Stimulated activated CD4-positive, alpha-beta T cell treated with anti-CD3 and anti-CD28 coated beads, Interleukin-1b, Interleukin-23, amount 100 ng/mL, for 48 hours (primary cell): Measurements from ENCODE around the gene UBC.
"Not testable (repeated sequence)": the region's sequence is repeated elsewhere in the genome, so short reads cannot be mapped to it uniquely, and the experiment has no call there.

Experiments
- DNase-seq: peaks from one replicate; pipeline ENCODE4 v3.0.0-alpha.2; 2020

UBC gene

GRCh38 chr12:124930586-124930985 is 16.1 kb upstream of the UBC start:
- DNase-seq, result no peak

GRCh38 chr12:124929649-124930419 is 15.4 kb upstream of the UBC start:
- no peak for DNase-seq

DNA sequence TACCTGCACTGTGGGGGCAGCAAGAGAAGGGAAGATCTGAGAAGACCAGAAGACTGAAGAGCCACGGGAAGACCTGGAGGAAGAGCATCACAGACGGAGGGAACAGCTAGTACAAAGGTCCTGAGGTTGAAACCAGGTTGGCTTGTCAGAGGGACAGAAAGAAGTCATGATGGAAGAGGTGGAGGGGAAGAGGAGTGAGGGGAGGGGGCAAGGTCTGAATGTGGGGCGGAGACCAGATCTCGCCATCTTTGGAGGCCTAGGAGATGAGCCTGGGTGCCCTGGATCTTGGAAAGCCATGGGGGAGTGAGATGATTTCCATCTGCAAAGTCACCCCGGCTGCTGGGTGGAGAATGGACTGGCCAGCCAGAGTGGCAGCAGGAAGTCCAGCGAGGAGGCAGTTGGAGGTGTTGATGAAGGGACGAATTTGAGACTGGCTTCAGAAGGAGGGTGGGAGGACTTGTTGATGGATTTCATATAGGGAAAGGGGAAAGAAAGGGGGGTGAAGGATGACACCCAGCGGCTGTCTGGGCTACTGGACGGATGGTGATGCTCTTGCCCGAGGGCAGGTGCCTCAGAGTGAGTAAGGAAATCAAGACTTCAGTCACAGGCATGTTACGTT is 14.6 kb upstream of the UBC start:
- no peak for DNase-seq

DNA sequence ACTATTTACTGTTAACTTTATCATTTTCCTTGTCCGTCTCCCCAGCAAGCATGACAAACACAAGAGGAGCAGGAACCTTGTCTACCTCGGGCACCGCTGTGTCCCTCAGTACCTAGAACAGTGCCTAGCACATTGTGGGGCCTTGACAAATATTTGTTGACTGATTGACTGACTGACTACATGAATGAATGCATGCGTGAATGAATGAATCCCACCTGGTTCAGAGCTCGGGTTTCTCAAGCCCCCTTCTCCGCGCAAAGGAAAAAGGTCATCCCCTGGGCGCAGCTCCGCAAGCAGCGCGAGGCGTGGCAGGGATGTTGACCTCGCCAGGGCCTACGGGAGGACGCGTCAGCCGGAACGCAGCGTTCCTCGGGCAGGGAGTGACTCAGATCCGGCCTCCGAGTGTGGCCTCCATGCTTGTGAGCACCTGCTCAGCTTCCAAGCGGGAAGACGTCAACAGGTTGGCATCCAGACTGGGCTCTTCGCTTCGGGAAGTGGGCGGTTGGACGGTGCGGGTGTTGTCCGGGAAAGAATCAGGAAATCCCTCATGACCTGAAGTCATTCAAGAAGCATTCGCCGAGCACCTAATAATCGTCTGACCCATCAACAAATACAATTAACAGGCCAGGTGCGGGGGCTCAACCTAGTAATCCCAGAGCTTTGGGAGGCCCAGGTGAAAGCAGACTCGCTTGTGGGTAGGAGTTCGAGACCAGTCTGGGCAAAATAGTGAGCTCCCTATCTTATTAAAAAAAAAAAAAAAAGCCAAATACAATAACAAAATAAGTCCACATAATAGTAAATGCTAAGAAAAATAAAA is 13.9 kb upstream of the UBC start:
- DNase-seq, result peak; percentile 51

DNA sequence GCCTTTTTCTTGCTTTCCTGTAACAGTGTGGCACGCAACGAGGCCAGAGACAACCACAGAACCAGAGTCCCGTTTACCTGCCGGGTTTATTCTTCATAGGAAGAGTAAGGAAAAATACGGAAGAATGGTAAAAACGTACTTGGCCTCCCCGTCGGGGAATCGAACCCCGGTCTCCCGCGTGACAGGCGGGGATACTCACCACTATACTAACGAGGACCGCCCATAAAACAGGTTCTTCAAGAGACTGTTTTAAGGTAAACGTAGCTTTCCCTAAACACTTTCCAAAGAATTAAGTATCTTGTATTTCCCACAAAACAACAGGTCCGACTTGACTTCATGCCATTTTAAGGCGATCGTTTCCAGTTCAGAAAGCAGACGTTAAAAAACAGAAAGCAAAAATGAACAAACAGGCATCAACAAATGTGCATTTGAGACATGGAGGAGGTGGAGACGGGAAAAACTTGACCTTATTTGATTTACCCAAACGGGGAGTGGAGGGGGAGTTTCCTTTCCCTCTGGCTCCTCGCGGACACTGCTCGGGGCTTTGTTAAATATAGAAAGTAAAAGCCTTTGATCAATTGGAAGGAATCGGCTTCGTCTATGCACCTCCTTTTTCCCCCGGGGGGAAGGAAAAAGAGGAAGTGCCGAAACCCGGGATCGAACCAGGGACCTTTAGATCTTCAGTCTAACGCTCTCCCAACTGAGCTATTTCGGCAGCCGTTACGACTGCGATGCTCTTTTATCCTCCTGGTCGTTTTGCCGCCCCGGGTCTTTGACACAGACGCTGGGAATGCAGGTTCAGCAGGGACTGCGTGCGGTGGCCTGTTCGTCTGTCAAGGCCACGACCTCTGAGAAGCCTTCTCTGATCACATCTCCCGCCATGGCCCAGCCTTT is 13.0 kb upstream of the UBC start:
- peak; percentile 94 for DNase-seq

DNA sequence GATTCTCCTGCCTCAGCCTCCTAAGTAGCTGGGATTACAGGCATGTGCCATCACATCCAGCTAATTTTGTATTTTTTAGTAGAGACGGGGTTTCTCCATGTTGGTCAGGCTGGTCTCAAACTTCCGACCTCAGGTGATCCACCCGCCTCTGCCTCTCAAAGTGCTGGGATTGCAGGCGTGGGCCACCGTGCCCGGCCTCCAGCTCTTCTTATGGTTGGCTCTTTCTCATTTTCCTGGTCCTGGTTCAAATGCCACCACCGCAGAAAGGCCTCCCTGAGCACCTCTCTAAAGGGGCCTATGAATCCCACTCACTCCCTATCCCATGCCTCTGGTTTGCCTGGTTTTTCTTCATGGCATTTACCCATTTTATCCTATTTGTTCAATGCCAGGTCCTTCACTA is 11.3 kb upstream of the UBC start:
- DNase-seq, result not testable (repeated sequence)

DNA sequence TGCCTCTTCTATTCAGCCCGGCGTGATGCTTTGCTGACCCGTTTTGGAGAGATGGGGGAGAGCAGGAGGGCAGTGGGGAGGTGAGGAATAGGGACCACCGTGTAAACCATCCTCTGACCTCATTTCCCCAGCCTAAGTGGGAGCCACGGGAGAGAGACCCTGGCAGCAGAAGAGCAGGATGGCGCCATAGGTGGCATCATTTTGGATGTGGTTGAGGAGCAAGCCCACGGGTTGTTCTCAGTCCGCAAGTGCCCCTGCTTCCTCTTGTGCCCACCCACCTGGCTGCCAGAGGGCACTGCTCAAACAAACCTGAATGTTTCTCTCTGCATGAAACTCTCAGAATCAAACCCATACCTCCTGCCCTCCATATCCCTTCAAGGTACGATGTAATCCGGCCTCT is 10.7 kb upstream of the UBC start:
- no peak for DNase-seq

GRCh38 chr12:124923905-124924734 is 9.7 kb upstream of the UBC start:
- DNase-seq, result no peak

- DNase-seq, result peak; percentile 92
These were observed 7.0 kb upstream of the UBC start for GRCh38 chr12:124921200-124922031.

DNA sequence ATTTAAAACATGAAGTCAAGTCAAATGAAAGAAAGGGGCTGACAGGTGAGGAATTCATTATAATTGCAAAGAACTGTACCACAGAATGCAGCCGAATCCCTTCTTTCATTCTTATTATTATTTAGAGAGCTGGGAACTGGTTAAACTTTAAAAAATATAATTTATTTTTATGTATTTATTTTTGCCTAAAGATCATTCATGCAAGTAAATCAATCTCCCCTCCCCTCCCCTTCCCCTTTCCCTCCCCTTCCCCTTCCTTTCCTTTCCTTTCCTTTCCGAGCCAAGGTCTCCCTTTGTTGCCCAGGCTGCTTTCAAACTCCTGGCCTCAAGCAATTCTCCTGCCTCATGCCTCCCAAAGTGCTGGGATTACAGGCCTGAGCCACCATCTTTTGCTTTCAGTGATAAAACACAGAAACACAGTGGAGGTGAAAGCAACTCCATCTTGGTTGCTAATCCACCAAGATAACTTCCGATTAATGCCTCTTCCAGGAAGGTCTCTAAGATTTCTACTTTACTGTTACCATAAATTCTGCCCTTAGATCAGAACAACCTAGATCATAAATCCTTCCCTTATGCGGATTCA is 6.0 kb upstream of the UBC start:
- DNase-seq, result no peak

DNA sequence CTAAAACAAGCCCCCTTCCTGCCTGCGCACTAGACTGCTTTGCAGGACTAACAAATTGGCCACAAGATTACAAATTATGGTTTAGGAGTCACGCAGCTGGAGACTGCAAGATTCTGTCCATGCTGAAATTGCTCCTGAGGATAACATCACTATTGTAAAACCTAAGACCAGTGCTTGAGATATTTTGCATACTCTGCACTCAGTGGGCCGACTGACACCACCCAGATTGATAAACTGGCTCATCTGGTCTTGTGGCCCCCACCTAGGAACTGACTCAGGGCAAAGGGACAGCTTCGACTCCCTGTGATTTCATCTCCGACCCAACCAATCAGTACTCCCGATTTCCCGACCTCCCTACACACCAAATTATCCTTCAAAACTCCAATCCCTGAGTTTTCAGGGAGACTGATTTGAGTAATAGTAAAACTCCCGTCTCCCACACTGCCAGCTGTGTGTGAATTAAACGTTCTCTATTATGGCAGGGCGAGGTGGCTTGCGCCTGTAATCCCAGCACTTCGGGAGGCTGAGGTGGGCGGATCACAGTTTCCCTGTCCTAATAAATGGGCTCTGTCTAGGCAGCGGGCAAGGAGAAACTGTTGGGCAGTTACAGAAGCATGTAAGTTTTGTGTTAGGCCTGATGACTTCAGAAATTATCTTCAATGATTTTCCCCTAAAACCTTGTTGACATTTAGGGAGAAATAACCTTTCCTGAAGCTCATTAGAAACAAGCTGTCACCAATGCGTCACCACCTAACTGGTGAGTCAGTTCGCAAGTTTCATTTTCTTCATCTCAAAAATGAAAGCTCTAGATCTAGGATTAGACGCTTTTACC is 5.3 kb upstream of the UBC start:
- peak; percentile 63 for DNase-seq

- not testable (repeated sequence) for DNase-seq
These were observed 4.2 kb upstream of the UBC start for GRCh38 chr12:124918622-124918988.

GRCh38 chr12:124917841-124918621 is 3.6 kb upstream of the UBC start:
- DNase-seq, result no peak

- DNase-seq, result peak; percentile 96
These were observed 2.8 kb upstream of the UBC start for GRCh38 chr12:124917135-124917840.

DNA sequence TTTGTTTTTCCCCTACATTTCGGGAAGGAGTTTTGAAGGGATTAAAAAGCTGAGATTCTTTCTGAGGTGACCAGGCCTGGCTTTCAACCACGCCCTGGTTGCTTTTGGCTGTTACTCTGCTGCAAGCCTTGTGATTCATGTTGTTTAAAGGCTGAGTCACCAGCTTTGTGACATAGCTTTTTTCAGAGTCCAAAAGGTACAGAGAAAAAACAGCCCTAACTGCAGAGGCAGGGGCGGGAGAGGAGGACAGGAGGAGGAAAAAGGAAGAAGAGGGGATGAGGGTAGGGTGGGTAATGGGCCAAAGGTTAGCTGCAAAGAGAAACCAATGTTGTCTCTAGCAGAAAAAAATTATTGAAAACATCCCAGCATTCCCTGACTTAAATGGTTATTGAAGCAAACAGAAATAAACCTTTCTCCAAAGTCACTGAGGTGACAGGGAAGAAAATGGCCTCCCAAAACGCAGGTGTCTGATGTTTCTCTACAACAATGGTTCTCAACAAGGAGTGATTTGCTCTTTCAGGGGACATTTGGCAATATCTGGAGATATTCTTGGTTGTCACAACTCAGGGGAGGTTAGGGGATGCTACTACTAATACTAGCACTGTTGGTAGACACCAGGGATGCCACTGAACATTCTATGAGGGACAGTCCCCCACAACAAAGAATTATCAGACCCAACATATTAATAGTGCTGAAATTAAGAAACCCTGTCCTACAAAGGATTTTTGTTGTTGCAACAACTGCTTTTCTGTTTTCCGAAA is 2.1 kb upstream of the UBC start:
- DNase-seq, result peak; percentile 59

GRCh38 chr12:124915239-124916236 is 1.1 kb upstream of the UBC start:
- peak; percentile 33 for DNase-seq
